ENCODE data around the gene OBSL1. TPM values are rescaled to one million over a fixed set of nuclear protein-coding genes. Genes with fewer than 3 reads are reported as not detected.

OBSL1 gene
- total RNA-seq, 1 donor from 2014 or later, result 87.2 TPM

GRCh38 chr2:219597552-219598307, 26.4 kb upstream of the OBSL1 start, which contains the start of gene STK11IP:
Gene STK11IP, plus strand, starts transcription at chr2:219597857. Its CDS starts 263 bp downstream, at chr2:219598120.
- H3K27ac ChIP-seq (ENCODE audit: low read depth, low read length), result peak within 1 kb of the TSS; percentile 88
- peak within 1 kb of the TSS; percentile 91 to 97 (median 96) for H3K4me3 ChIP-seq (ENCODE audit: low read length in 3 of 3)
- peaks cover 8 to 13% (median 10%) of the 10 kb centered on the region in 3 donors for H3K4me1 ChIP-seq (ENCODE audit: control insufficient read depth in 3 of 3, insufficient read depth in 3 of 3, low read length in 3 of 3)
- peaks cover 14 to 18% (median 16%) of the 10 kb centered on the region in 3 donors for H3K36me3 ChIP-seq (ENCODE audit: control insufficient read depth in 3 of 3, insufficient read depth in 3 of 3, low read length in 3 of 3)
- no peaks in the 10 kb centered on the region for H3K27me3 ChIP-seq (ENCODE audit: control insufficient read depth in 3 of 3, insufficient read depth in 3 of 3, low read length in 3 of 3)
- peak within 1 kb of the TSS; percentile 83 to 98 (median 92) for H3K9ac ChIP-seq (ENCODE audit: low read depth in 1 of 3, low read length in 3 of 3)
- no peaks in the 10 kb centered on the region for H3K9me3 ChIP-seq (ENCODE audit: control insufficient read depth in 3 of 3, low read length in 3 of 3)

DNA sequence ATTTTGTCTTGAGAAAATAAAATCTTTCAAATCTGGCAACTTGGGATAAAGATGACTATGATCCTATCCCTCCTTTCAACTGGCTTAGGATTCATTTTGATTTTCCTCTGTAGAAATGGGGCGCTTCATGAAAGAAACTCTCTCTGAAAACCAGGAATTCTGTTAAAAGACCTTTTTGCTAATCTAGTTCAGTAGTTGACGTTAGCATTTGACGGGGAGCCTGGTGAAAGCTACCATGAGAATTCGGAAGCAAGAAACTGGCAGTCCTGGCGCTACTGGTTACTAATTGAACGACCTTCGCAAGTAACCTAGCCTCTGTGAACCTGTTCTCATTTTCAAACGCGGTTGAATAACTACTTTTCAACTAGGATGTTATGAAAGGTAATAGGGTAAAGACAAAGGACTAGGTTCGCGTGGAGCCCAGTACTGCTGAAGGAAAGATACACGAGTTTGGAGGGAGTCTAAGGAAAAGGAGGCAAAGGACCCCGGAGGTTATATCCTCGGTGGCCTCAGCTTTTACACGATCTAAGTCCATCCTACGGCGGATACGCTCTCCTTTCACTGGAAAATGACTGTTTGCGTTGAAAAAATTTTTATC, 25.7 kb upstream of the OBSL1 start:
- Histone ChIP-seq H3K36me3 (ENCODE audit: control insufficient read depth in 3 of 3, insufficient read depth in 3 of 3, low read length in 3 of 3) (peaks cover 9 to 11% (median 10%) of the 10 kb centered on the region in 3 donors), H3K27ac (ENCODE audit: low read depth, low read length) (peak overlapping the region; percentile 88), H3K9me3 (ENCODE audit: control insufficient read depth in 3 of 3, low read length in 3 of 3) (no peaks in the 10 kb centered on the region), H3K27me3 (ENCODE audit: control insufficient read depth in 3 of 3, insufficient read depth in 3 of 3, low read length in 3 of 3) (no peaks in the 10 kb centered on the region), H3K4me1 (ENCODE audit: control insufficient read depth in 3 of 3, insufficient read depth in 3 of 3, low read length in 3 of 3) (peaks cover 8 to 13% (median 10%) of the 10 kb centered on the region in 3 donors), H3K4me3 (ENCODE audit: low read length in 3 of 3) (peak overlapping the region; percentile 91 to 97 (median 96)), H3K9ac (ENCODE audit: low read depth in 1 of 3, low read length in 3 of 3) (peak overlapping the region; percentile 83 to 98 (median 92))

GRCh38 chr2:219595256-219595655, 23.9 kb upstream of the OBSL1 start:
- H3K9ac ChIP-seq (ENCODE audit: low read depth in 1 of 3, low read length in 3 of 3), result no peak overlapping the region
- no peak overlapping the region for H3K27ac ChIP-seq (ENCODE audit: low read depth, low read length)

GRCh38 chr2:219593154-219593553, 21.8 kb upstream of the OBSL1 start:
- H3K4me1 ChIP-seq (ENCODE audit: control insufficient read depth in 3 of 3, insufficient read depth in 3 of 3, low read length in 3 of 3), result peaks cover 3 to 8% (median 5%) of the 10 kb centered on the region in 3 donors
- no peaks in the 10 kb centered on the region for H3K9me3 ChIP-seq (ENCODE audit: control insufficient read depth in 3 of 3, low read length in 3 of 3)
- peaks cover 0 to 3% (median 0%) of the 10 kb centered on the region in 3 donors for H3K27me3 ChIP-seq (ENCODE audit: control insufficient read depth in 3 of 3, insufficient read depth in 3 of 3, low read length in 3 of 3)
- H3K36me3 ChIP-seq (ENCODE audit: control insufficient read depth in 3 of 3, insufficient read depth in 3 of 3, low read length in 3 of 3), result no peaks in the 10 kb centered on the region
- H3K27ac ChIP-seq (ENCODE audit: low read depth, low read length), result no peak overlapping the region
- no peak overlapping the region for H3K9ac ChIP-seq (ENCODE audit: low read depth in 1 of 3, low read length in 3 of 3)
- no peak overlapping the region for H3K4me3 ChIP-seq (ENCODE audit: low read length in 3 of 3)

More at GRCh38 chr2:219595256-219595655, 23.9 kb upstream of the OBSL1 start:
- Histone ChIP-seq H3K4me1 (ENCODE audit: control insufficient read depth in 3 of 3, insufficient read depth in 3 of 3, low read length in 3 of 3) (peaks cover 8 to 13% (median 10%) of the 10 kb centered on the region in 3 donors), H3K27me3 (ENCODE audit: control insufficient read depth in 3 of 3, insufficient read depth in 3 of 3, low read length in 3 of 3) (peaks cover 0 to 3% (median 0%) of the 10 kb centered on the region in 3 donors), H3K4me3 (ENCODE audit: low read length in 3 of 3) (no peak overlapping the region), H3K36me3 (ENCODE audit: control insufficient read depth in 3 of 3, insufficient read depth in 3 of 3, low read length in 3 of 3) (no peaks in the 10 kb centered on the region), H3K9me3 (ENCODE audit: control insufficient read depth in 3 of 3, low read length in 3 of 3) (no peaks in the 10 kb centered on the region)

- Histone ChIP-seq H3K4me3 (ENCODE audit: low read length in 3 of 3) (no peak overlapping the region), H3K27me3 (ENCODE audit: control insufficient read depth in 3 of 3, insufficient read depth in 3 of 3, low read length in 3 of 3) (peaks cover 0 to 3% (median 0%) of the 10 kb centered on the region in 3 donors), H3K9me3 (ENCODE audit: control insufficient read depth in 3 of 3, low read length in 3 of 3) (no peaks in the 10 kb centered on the region), H3K4me1 (ENCODE audit: control insufficient read depth in 3 of 3, insufficient read depth in 3 of 3, low read length in 3 of 3) (peaks cover 2 to 3% (median 3%) of the 10 kb centered on the region in 3 donors), H3K27ac (ENCODE audit: low read depth, low read length) (no peak overlapping the region), H3K9ac (ENCODE audit: low read depth in 1 of 3, low read length in 3 of 3) (no peak overlapping the region), H3K36me3 (ENCODE audit: control insufficient read depth in 3 of 3, insufficient read depth in 3 of 3, low read length in 3 of 3) (no peaks in the 10 kb centered on the region)
Measured at GRCh38 chr2:219592736-219593135, 21.4 kb upstream of the OBSL1 start.

GRCh38 chr2:219591091-219591490, 19.8 kb upstream of the OBSL1 start:
- H3K4me1 ChIP-seq (ENCODE audit: control insufficient read depth in 3 of 3, insufficient read depth in 3 of 3, low read length in 3 of 3), result no peaks in the 10 kb centered on the region
- no peaks in the 10 kb centered on the region for H3K36me3 ChIP-seq (ENCODE audit: control insufficient read depth in 3 of 3, insufficient read depth in 3 of 3, low read length in 3 of 3)
- peaks cover 0 to 3% (median 0%) of the 10 kb centered on the region in 3 donors for H3K27me3 ChIP-seq (ENCODE audit: control insufficient read depth in 3 of 3, insufficient read depth in 3 of 3, low read length in 3 of 3)
- H3K9me3 ChIP-seq (ENCODE audit: control insufficient read depth in 3 of 3, low read length in 3 of 3), result no peaks in the 10 kb centered on the region
- H3K9ac ChIP-seq (ENCODE audit: low read depth in 1 of 3, low read length in 3 of 3), result no peak overlapping the region
- H3K27ac ChIP-seq (ENCODE audit: low read depth, low read length), result no peak overlapping the region
- no peak overlapping the region for H3K4me3 ChIP-seq (ENCODE audit: low read length in 3 of 3)

DNA sequence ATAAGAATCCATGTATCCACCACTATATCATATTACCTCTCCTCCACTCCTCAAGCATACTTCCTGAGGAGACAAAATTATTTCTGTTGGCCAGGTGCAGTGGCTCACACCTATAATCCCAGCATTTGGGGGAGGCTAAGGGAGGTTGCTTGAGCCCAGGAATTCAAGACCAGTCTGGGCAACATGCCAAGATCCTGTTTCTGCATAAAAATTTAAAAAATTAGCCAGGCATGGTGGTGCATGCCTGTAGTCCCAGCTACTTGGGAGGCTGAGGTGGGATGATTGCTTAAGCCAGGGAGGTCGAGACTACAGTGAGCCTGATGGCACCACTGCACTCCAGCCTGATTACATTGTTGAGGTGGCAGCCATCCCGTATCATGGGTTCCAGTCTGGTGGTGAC, 10.0 kb upstream of the OBSL1 start:
- no peak overlapping the region for H3K9ac ChIP-seq (ENCODE audit: low read depth in 1 of 3, low read length in 3 of 3)
- H3K27me3 ChIP-seq (ENCODE audit: control insufficient read depth in 3 of 3, insufficient read depth in 3 of 3, low read length in 3 of 3), result peaks cover 0 to 6% (median 3%) of the 10 kb centered on the region in 3 donors
- no peak overlapping the region for H3K4me3 ChIP-seq (ENCODE audit: low read length in 3 of 3)
- H3K4me1 ChIP-seq (ENCODE audit: control insufficient read depth in 3 of 3, insufficient read depth in 3 of 3, low read length in 3 of 3), result peaks cover 0 to 4% (median 3%) of the 10 kb centered on the region in 3 donors
- H3K27ac ChIP-seq (ENCODE audit: low read depth, low read length), result no peak overlapping the region
- no peaks in the 10 kb centered on the region for H3K36me3 ChIP-seq (ENCODE audit: control insufficient read depth in 3 of 3, insufficient read depth in 3 of 3, low read length in 3 of 3)
- H3K9me3 ChIP-seq (ENCODE audit: control insufficient read depth in 3 of 3, low read length in 3 of 3), result no peaks in the 10 kb centered on the region

DNA sequence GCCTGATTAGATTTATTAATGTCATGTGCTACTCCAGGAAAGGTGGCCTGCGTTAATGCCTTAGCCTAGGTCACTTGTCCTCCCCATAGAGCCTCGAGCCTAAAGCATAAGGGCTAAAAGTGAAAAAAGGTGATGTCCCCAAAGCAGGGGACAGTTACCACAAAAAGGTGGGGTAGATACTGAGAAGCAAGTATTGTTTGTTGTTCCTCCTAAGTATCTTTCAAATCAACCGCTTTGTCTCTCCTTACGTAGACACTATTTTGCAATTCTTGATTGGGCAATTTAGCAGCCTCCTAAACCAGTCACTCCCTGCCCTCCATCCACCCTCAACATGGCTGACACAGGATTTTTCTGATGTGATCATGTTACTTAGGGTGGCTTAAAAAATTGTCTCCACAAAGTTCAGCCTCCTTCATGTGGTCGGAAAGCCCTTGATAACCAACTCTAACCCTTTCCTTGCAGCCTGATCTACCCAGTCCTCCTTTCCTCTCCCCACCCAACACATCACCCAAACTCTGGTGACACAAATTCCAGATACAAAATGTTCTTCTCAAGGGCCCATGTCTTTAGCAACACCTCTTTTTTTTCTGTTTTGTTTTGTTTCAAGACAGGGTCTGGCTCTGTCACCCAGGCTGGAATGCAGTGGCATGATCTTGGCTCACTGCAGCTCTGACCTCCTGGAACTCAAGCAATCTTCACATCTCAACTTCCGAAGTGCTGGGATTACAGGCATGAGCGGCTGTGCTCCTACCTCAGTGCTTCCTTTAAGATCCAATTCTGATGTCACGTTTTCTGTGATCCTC, 7.7 kb upstream of the OBSL1 start:
- H3K4me1 ChIP-seq (ENCODE audit: control insufficient read depth in 3 of 3, insufficient read depth in 3 of 3, low read length in 3 of 3), result peaks cover 3 to 13% (median 8%) of the 10 kb centered on the region in 3 donors
- H3K9me3 ChIP-seq (ENCODE audit: control insufficient read depth in 3 of 3, low read length in 3 of 3), result no peaks in the 10 kb centered on the region
- peaks cover 0 to 8% (median 0%) of the 10 kb centered on the region in 3 donors for H3K27me3 ChIP-seq (ENCODE audit: control insufficient read depth in 3 of 3, insufficient read depth in 3 of 3, low read length in 3 of 3)
- no peak overlapping the region for H3K27ac ChIP-seq (ENCODE audit: low read depth, low read length)
- H3K9ac ChIP-seq (ENCODE audit: low read depth in 1 of 3, low read length in 3 of 3), result no peak overlapping the region
- H3K4me3 ChIP-seq (ENCODE audit: low read length in 3 of 3), result no peak overlapping the region
- H3K36me3 ChIP-seq (ENCODE audit: control insufficient read depth in 3 of 3, insufficient read depth in 3 of 3, low read length in 3 of 3), result no peaks in the 10 kb centered on the region

- no peaks in the 10 kb centered on the region for H3K9me3 ChIP-seq (ENCODE audit: control insufficient read depth in 3 of 3, low read length in 3 of 3)
- H3K27ac ChIP-seq (ENCODE audit: low read depth, low read length), result no peak overlapping the region
- peaks cover 8 to 18% (median 14%) of the 10 kb centered on the region in 3 donors for H3K4me1 ChIP-seq (ENCODE audit: control insufficient read depth in 3 of 3, insufficient read depth in 3 of 3, low read length in 3 of 3)
- no peak overlapping the region for H3K9ac ChIP-seq (ENCODE audit: low read depth in 1 of 3, low read length in 3 of 3)
- peaks cover 0 to 8% (median 0%) of the 10 kb centered on the region in 3 donors for H3K27me3 ChIP-seq (ENCODE audit: control insufficient read depth in 3 of 3, insufficient read depth in 3 of 3, low read length in 3 of 3)
- no peaks in the 10 kb centered on the region for H3K36me3 ChIP-seq (ENCODE audit: control insufficient read depth in 3 of 3, insufficient read depth in 3 of 3, low read length in 3 of 3)
- no peak overlapping the region for H3K4me3 ChIP-seq (ENCODE audit: low read length in 3 of 3)
Measured at GRCh38 chr2:219576505-219577388, 5.4 kb upstream of the OBSL1 start.
